Gastrocnemius medialis (tissue), 4 donors: ENCODE measurements around the gene NTM. TPM values are rescaled to one million over a fixed set of nuclear protein-coding genes. Genes with fewer than 3 reads are reported as not detected.

Experiments used
- ATAC-seq, 2 donors: fragments of 150-250 bp; one replicate each; pipeline ENCODE4 v1.9.1; 2016
- DNase-seq, 2 donors: peaks; one replicate each; pipeline ENCODE4 v3.0.0-alpha.2; 2019
- H3K27ac ChIP-seq, 4 donors: fragments of 200-600 bp; sonication (generic); 1 replicate in 1 of 4; 2 replicates in 3 of 4; pipeline ENCODE4 v1.5.1; 2016 to 2018; ENCODE audit warnings: mild to moderate bottlenecking in 2 of 4, moderate library complexity in 1 of 4
- H3K27me3 ChIP-seq, 3 donors: fragments of 200-600 bp; sonication (generic) in 2 of 3; 1 replicate in 1 of 3; 2 replicates in 2 of 3; pipeline versions ENCODE4 v1.5.1 to v1.6.0; 2016 to 2019; ENCODE audit warnings: mild to moderate bottlenecking in 1 of 3, moderate library complexity in 1 of 3
- H3K36me3 ChIP-seq, 2 donors: fragments of 200-600 bp; sonication (generic) in 1 of 2; one replicate each; pipeline ENCODE4 v1.5.1; 2017 to 2018
- H3K4me1 ChIP-seq, 2 donors: fragments of 200-600 bp; sonication (generic) in 1 of 2; one replicate each; pipeline ENCODE4 v1.5.1; 2016 to 2017; ENCODE audit warnings: mild to moderate bottlenecking in 2 of 2
- H3K4me3 ChIP-seq, 4 donors: fragments of 200-600 bp; sonication (generic) in 3 of 4; 1 replicate in 1 of 4; 2 replicates in 3 of 4; pipeline ENCODE4 v1.5.1; 2016 to 2019; ENCODE audit warnings: mild to moderate bottlenecking in 2 of 4
- H3K9me3 ChIP-seq, 3 donors: fragments of 200-600 bp; sonication (generic) in 2 of 3; 1 replicate in 1 of 3; 2 replicates in 2 of 3; pipeline ENCODE4 v1.5.1; 2016 to 2019
- POLR2A ChIP-seq, 2 donors: fragments of 450-650 bp; IDR thresholded peaks; one replicate each; pipeline ENCODE4 v1.6.1; 2017; ENCODE audit warnings: antibody characterized with exemption in 2 of 2, mild to moderate bottlenecking in 2 of 2, moderate library complexity in 2 of 2
- in situ Hi-C, 4 donors: fragments of 200-750 bp; cut with MboI; loops; one replicate each; pipeline versions ENCODE4 v1.15.0 to v1.8.0; 2017; ENCODE audit warnings: low sequenced_read_pairs in 4 of 4
- intact Hi-C: fragments of 100-400 bp; cut with DNase I; formaldehyde crosslinking; loops from one replicate; pipeline ENCODE4 v1.15.1; 2023; ENCODE audit warnings: low total_unique reads
- total RNA-seq, 4 donors: library from RNA; depleted of rRNA; stranded (reverse); fragments of >200 nt; gene quantifications; one replicate each; pipeline versions ENCODE4 v1.1.0 to v1.2.3, GENCODE V29; 2016
- TF ChIP-seq, protein P1 (sequence below), 5 experiments: fragments of 450-650 bp in 3 of 5; fragments of 200-600 bp in 2 of 5; sonication (generic) in 2 of 5; IDR thresholded peaks in 4 of 5; conservative IDR thresholded peaks in 1 of 5; 1 replicate in 4 of 5; 2 replicates in 1 of 5; pipeline ENCODE4 v1.5.1; 2016 to 2019; ENCODE audit warnings: antibody characterized with exemption in 5 of 5, mild to moderate bottlenecking in 3 of 5, moderate library complexity in 3 of 5

NTM gene
- total RNA-seq, 4 donors from 2014 or later: 0.69 TPM; not detected in 3

DNA sequence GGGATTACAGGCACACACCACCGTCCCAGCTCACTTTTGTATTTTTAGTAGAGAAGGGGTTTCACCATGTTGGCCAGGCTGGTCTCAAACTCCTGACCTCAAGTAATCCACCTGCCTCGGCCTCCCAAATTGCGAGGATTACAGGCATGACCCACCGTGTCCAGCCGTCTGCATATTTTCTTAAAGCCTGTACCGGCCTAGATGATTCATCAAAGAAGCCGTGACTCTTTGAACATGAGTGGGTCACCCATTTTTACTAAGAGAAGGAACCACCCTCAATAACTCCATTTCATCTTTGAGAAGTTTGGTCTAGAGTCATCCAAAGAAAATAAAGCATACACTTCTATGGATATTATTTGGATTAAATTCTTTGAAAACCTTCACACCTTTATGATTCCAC lies 388.3 kb downstream of the NTM start:
- DNase-seq (no peak), ATAC-seq (no peak)
- Histone ChIP-seq H3K4me1 (no peaks in the 10 kb centered on the region), H3K36me3 (no peaks in the 10 kb centered on the region), H3K4me3 (no peak overlapping the region), H3K27me3 (no peaks in the 10 kb centered on the region), H3K9me3 (no peaks in the 10 kb centered on the region), H3K27ac (no peak overlapping the region)
- in situ Hi-C loops (no loop called here), intact Hi-C loops (no loop called here)
- TF ChIP-seq, protein P1, sequence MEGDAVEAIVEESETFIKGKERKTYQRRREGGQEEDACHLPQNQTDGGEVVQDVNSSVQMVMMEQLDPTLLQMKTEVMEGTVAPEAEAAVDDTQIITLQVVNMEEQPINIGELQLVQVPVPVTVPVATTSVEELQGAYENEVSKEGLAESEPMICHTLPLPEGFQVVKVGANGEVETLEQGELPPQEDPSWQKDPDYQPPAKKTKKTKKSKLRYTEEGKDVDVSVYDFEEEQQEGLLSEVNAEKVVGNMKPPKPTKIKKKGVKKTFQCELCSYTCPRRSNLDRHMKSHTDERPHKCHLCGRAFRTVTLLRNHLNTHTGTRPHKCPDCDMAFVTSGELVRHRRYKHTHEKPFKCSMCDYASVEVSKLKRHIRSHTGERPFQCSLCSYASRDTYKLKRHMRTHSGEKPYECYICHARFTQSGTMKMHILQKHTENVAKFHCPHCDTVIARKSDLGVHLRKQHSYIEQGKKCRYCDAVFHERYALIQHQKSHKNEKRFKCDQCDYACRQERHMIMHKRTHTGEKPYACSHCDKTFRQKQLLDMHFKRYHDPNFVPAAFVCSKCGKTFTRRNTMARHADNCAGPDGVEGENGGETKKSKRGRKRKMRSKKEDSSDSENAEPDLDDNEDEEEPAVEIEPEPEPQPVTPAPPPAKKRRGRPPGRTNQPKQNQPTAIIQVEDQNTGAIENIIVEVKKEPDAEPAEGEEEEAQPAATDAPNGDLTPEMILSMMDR (IDR thresholded peaks at IDR 0.05 in 4 of 5, conservative IDR thresholded peaks at IDR 0.05 in 1 of 5): no peak
- TF ChIP-seq POLR2A (IDR thresholded peaks at IDR 0.05): no peak

DNA sequence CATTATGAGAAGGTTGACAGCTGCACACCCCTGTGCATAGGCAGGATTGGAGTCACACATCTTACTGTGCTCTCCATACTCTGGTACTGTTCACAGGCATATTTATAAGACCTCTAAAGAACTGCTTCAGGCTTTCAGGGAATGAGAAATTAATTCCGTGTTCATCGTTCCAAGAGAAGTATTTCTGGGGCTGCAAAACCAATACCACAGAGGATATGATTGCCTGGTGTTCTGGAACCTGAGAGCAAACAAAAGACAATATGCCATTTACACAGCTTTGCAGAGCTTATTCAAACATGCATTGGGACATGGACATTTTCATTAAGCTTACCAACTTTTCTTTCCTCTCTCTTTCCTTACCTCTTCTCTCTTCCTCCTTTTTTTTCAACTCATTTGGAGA lies 388.7 kb downstream of the NTM start:
- H3K4me3 ChIP-seq: no peak overlapping the region
- no peaks in the 10 kb centered on the region for H3K9me3 ChIP-seq
- in situ Hi-C loops (no loop called here), intact Hi-C loops (no loop called here)
- TF ChIP-seq, protein P1 (IDR thresholded peaks at IDR 0.05 in 4 of 5, conservative IDR thresholded peaks at IDR 0.05 in 1 of 5): no peak
- TF ChIP-seq POLR2A (IDR thresholded peaks at IDR 0.05): no peak
- H3K4me1 ChIP-seq: no peaks in the 10 kb centered on the region
- no peaks in the 10 kb centered on the region for H3K27me3 ChIP-seq
- no peaks in the 10 kb centered on the region for H3K36me3 ChIP-seq
- ATAC-seq (no peak), DNase-seq (no peak)
- H3K27ac ChIP-seq: no peak overlapping the region

DNA sequence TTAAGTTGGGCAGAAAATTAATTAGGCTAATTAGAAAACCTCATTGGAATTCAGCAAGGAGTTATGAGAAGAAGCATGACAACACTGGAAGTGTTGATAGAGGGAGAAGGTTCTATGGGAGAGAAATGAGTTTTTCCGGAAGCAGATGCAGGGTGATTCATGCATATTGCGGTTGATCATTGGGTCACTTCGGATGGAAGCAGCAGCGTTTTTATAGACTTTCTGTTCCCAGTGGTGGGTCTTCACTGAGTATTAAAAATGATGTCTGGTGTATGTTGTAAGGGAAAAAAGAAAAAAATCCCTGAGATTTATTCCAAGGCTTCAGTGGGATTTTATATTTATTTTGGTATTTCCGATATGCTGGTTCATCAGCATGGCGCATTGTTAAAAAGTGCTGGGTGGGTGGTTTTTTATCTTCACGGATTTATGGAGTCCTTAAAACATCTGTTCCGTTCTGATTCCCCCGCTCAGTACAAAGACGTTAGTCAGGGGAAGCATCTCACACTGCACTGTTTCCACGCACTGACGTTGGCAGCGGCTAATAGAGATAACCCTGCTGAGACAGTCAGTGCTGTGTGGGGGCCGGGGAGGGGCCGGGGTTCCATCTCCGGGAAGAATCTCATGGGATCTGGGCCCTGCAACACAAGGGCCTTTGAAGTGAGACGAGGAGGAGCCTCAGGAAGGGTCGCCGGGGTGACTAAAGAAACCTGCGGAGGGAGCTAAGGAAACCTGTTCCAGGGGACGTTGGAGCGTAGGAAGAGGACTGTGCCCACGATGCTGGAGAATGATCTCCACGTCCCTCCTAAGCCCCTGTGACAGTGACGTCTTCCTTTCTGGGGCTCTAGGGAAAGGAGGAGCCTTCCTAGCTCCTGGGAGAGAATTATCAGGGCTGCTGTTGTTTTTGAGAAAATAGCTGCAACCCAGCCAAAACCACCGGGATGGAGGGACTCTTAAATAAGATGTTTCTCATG lies 390.0 kb downstream of the NTM start:
- TF ChIP-seq POLR2A (IDR thresholded peaks at IDR 0.05): no peak
- TF ChIP-seq, protein P1 (IDR thresholded peaks at IDR 0.05 in 4 of 5, conservative IDR thresholded peaks at IDR 0.05 in 1 of 5): no peak
- intact Hi-C loops: no loop called here
- H3K4me3 ChIP-seq: no peak overlapping the region
- no peaks in the 10 kb centered on the region for H3K9me3 ChIP-seq
- no peak overlapping the region for H3K27ac ChIP-seq
- no peak for ATAC-seq
- no peak for DNase-seq
- in situ Hi-C loops: loop anchor here in 1 of 4 donors (10.0 kb wide), 1 partner anchor 56 kb away; no protein-coding TSS in a partner anchor
- no peaks in the 10 kb centered on the region for H3K36me3 ChIP-seq
- H3K4me1 ChIP-seq: no peaks in the 10 kb centered on the region
- H3K27me3 ChIP-seq: no peaks in the 10 kb centered on the region

DNA sequence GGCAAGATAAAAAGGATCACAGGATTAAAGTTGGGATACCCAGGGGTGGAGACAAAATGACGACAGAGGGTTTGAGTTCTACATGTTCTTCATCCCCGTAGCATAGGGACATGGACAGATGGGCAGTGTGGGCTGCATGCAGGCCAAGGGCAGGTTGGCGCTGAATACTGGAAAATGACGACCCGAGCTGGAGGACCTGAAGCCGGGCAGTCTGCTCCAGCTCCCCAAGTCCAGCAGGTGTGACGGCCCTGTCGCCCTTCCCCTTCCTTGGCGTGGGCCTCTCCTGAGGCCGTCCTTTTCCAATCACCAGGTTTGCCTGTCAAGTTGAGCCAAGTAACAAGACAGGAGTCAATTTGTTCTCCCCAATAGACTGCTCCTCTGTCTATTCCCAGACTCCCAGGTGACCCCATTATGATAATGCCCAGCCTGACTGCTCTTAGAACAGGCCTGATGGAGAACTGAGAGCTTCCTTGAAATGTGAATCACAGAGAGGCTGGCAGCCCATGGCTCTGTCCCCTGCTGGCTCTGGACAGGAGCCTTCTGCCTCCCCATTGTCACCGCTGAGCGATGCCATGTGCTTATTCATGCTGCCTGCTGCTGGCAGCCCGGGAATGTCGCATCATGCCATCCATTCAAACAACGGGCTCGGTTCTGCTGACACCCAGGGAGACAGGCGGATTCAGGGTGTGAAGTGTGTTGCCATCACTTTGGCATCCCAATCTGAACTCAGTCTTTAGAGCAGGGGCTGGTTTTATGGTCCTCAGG lies 392.1 kb downstream of the NTM start:
- DNase-seq (no peak), ATAC-seq (no peak)
- H3K36me3 ChIP-seq: no peaks in the 10 kb centered on the region
- intact Hi-C loops (no loop called here), in situ Hi-C loops (loop anchor here in 1 of 4 donors (10.0 kb wide), 1 partner anchor 58 kb away; no protein-coding TSS in a partner anchor)
- no peak overlapping the region for H3K4me3 ChIP-seq
- no peaks in the 10 kb centered on the region for H3K4me1 ChIP-seq
- TF ChIP-seq, protein P1 (IDR thresholded peaks at IDR 0.05 in 4 of 5, conservative IDR thresholded peaks at IDR 0.05 in 1 of 5): no peak
- no peak for TF ChIP-seq POLR2A (IDR thresholded peaks at IDR 0.05)
- H3K27me3 ChIP-seq: no peaks in the 10 kb centered on the region
- no peaks in the 10 kb centered on the region for H3K9me3 ChIP-seq
- H3K27ac ChIP-seq: no peak overlapping the region
